HEK293 (cell line): ENCODE data around the gene TFG.

Source experiments
- CTCF ChIA-PET: fragments of 350-600 bp; formaldehyde crosslinking; extraction: SDS; loops from one replicate; lab custom pipeline; 2021; ENCODE audit warnings: antibody characterized with exemption; lab: Yijun Ruan, JAX
- POLR2A ChIA-PET: fragments of 300-600 bp; formaldehyde crosslinking; extraction: SDS; loops from one replicate; lab custom pipeline; 2020; ENCODE audit warnings: antibody characterized with exemption, inconsistent platforms; lab: Yijun Ruan, JAX
- H3K27ac ChIP-seq: fragments of 200-500 bp; sonication (Bioruptor generic); 2 replicates; pipeline ENCODE4 v1.5.1; 2014; ENCODE audit warnings: low read depth, low read length, control low read depth, inconsistent platforms; ENCODE audit errors: extremely low read depth
- H3K36me3 ChIP-seq, 2 experiments: fragments of 200-500 bp in 1 of 2; sonication (Bioruptor generic) in 1 of 2; 1 replicate in 1 of 2; 2 replicates in 1 of 2; pipeline ENCODE4 v1.5.1; 2014 to 2017; ENCODE audit warnings: inconsistent platforms in 2 of 2, low read length in 2 of 2; ENCODE audit not compliant: control insufficient read depth in 2 of 2, insufficient read depth in 1 of 2
- H3K4me1 ChIP-seq: fragments of 200-500 bp; sonication (Bioruptor generic); 2 replicates; pipeline ENCODE4 v1.5.1; 2014; ENCODE audit warnings: mild to moderate bottlenecking, low read length, inconsistent platforms; ENCODE audit not compliant: control insufficient read depth, insufficient read depth
- H3K4me3 ChIP-seq: 2 replicates; pipeline ENCODE4 v1.5.1; 2011; ENCODE audit warnings: low read depth, mild to moderate bottlenecking, control low read depth, low read length, moderate library complexity
- H3K9me3 ChIP-seq: fragments of 200-500 bp; sonication (Bioruptor generic); 2 replicates; pipeline ENCODE4 v1.5.1; 2014; ENCODE audit warnings: low read depth, low read length, inconsistent platforms; ENCODE audit not compliant: control insufficient read depth, insufficient read depth
- KLF1 ChIP-seq: fragments of 450-650 bp; formaldehyde crosslinking; IDR thresholded peaks from 2 replicates; pipeline ENCODE4 v1.5.1; 2016; ENCODE audit warnings: missing biosample characterization, missing genetic modification characterization
- KLF9 ChIP-seq: fragments of 450-650 bp; formaldehyde crosslinking; IDR thresholded peaks from 2 replicates; pipeline ENCODE4 v1.5.1; 2016; ENCODE audit warnings: missing biosample characterization, missing genetic modification characterization, low read depth
- OSR2 ChIP-seq: fragments of 450-650 bp; formaldehyde crosslinking; IDR thresholded peaks from 2 replicates; pipeline ENCODE4 v1.5.1; 2016; ENCODE audit warnings: missing biosample characterization, missing genetic modification characterization
- PRDM4 ChIP-seq: fragments of 450-650 bp; formaldehyde crosslinking; IDR thresholded peaks from 2 replicates; pipeline ENCODE4 v1.5.1; 2017; ENCODE audit warnings: missing biosample characterization, missing genetic modification characterization
- RBAK ChIP-seq: fragments of 450-650 bp; formaldehyde crosslinking; IDR thresholded peaks from 2 replicates; pipeline ENCODE4 v1.5.1; 2016; ENCODE audit warnings: missing biosample characterization, missing genetic modification characterization
- SCRT2 ChIP-seq: fragments of 450-650 bp; formaldehyde crosslinking; IDR thresholded peaks from 2 replicates; pipeline ENCODE4 v1.5.1; 2016; ENCODE audit warnings: missing biosample characterization, missing genetic modification characterization
- YY1 ChIP-seq: fragments of 450-650 bp; formaldehyde crosslinking; IDR thresholded peaks from 2 replicates; pipeline ENCODE4 v1.5.1; 2018; ENCODE audit warnings: missing biosample characterization, missing genetic modification characterization
- ZBTB44 ChIP-seq: fragments of 450-650 bp; IDR thresholded peaks from 2 replicates; pipeline ENCODE4 v1.5.1; 2018; ENCODE audit warnings: missing biosample characterization, mild to moderate bottlenecking, missing genetic modification characterization
- ZNF2 ChIP-seq: fragments of 450-650 bp; formaldehyde crosslinking; IDR thresholded peaks from 2 replicates; pipeline ENCODE4 v1.5.1; 2016; ENCODE audit warnings: missing biosample characterization, missing genetic modification characterization
- ZNF221 ChIP-seq: fragments of 450-650 bp; formaldehyde crosslinking; IDR thresholded peaks from 2 replicates; pipeline ENCODE4 v1.5.1; 2017; ENCODE audit warnings: missing biosample characterization, missing genetic modification characterization, borderline replicate concordance
- ZNF24 ChIP-seq: fragments of 450-650 bp; formaldehyde crosslinking; IDR thresholded peaks from 2 replicates; pipeline ENCODE4 v1.5.1; 2016; ENCODE audit warnings: missing biosample characterization, missing genetic modification characterization
- ZNF335 ChIP-seq: fragments of 450-650 bp; formaldehyde crosslinking; conservative IDR thresholded peaks from 2 replicates; pipeline ENCODE4 v1.5.1; 2016; ENCODE audit warnings: missing biosample characterization, missing genetic modification characterization
- ZNF398 ChIP-seq: fragments of 450-650 bp; formaldehyde crosslinking; IDR thresholded peaks from 2 replicates; pipeline ENCODE4 v1.5.1; 2017; ENCODE audit warnings: missing biosample characterization, missing genetic modification characterization
- ZNF423 ChIP-seq: fragments of 450-650 bp; formaldehyde crosslinking; IDR thresholded peaks from 2 replicates; pipeline ENCODE4 v1.5.1; 2016; ENCODE audit warnings: missing biosample characterization, missing genetic modification characterization
- ZNF623 ChIP-seq: fragments of 450-650 bp; formaldehyde crosslinking; IDR thresholded peaks from 2 replicates; pipeline ENCODE4 v1.5.1; 2016; ENCODE audit warnings: missing biosample characterization, missing genetic modification characterization
- TF ChIP-seq, protein P1 (sequence below): fragments of 450-650 bp; formaldehyde crosslinking; IDR thresholded peaks from 2 replicates; pipeline ENCODE4 v1.5.1; 2016; ENCODE audit warnings: missing biosample characterization, missing genetic modification characterization
- TF ChIP-seq, protein P2 (sequence below): fragments of 450-650 bp; formaldehyde crosslinking; IDR thresholded peaks from 2 replicates; pipeline ENCODE4 v1.5.1; 2016; ENCODE audit warnings: missing biosample characterization, missing genetic modification characterization

TFG gene

DNA sequence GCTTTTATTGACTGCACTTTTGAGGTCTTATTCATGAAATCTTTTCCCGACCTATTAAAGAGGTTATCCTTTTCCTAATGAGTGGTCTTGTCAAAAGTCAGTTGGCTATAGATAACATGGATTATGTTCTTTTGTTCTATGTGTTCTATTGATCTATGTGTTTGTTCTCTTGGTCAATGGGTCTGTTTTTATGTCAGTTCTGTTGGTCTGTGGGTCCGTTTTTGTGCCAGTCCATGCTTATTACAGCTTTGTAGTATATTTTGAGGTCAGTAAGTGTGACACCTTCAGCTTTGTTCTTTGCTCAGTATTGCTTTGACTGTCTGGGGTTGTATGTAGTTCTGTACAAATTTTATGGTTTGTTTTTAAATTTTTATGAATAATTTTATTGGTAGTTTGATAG is 7.8 kb downstream of the TFG start:
- CTCF ChIA-PET: interaction anchor here (1.1 kb wide), 1 partner anchor 254 kb away, joined by 3 read pairs; no protein-coding TSS in a partner anchor
- TF ChIP-seq KLF9 (tag by site-specific recombination) (no peak), ZNF398 (tag by site-specific recombination) (no peak), ZBTB44 (no peak), ZNF623 (tag by site-specific recombination) (no peak), ZNF2 (tag by site-specific recombination) (no peak), ZNF221 (no peak), ZNF423 (tag by site-specific recombination) (no peak), SCRT2 (tag by site-specific recombination) (no peak), PRDM4 (tag by site-specific recombination) (no peak), OSR2 (tag by site-specific recombination) (no peak), RBAK (tag by site-specific recombination) (no peak), YY1 (tag by site-specific recombination) (no peak), ZNF24 (tag by site-specific recombination) (no peak), KLF1 (tag by site-specific recombination) (no peak), ZNF335 (tag by site-specific recombination) (no peak)
- TF ChIP-seq, protein P1, sequence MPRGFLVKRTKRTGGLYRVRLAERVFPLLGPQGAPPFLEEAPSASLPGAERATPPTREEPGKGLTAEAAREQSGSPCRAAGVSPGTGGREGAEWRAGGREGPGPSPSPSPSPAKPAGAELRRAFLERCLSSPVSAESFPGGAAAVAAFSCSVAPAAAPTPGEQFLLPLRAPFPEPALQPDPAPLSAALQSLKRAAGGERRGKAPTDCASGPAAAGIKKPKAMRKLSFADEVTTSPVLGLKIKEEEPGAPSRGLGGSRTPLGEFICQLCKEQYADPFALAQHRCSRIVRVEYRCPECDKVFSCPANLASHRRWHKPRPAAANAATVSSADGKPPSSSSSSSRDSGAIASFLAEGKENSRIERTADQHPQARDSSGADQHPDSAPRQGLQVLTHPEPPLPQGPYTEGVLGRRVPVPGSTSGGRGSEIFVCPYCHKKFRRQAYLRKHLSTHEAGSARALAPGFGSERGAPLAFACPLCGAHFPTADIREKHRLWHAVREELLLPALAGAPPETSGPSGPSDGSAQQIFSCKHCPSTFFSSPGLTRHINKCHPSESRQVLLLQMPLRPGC (tag by site-specific recombination): no peak
- TF ChIP-seq, protein P2, sequence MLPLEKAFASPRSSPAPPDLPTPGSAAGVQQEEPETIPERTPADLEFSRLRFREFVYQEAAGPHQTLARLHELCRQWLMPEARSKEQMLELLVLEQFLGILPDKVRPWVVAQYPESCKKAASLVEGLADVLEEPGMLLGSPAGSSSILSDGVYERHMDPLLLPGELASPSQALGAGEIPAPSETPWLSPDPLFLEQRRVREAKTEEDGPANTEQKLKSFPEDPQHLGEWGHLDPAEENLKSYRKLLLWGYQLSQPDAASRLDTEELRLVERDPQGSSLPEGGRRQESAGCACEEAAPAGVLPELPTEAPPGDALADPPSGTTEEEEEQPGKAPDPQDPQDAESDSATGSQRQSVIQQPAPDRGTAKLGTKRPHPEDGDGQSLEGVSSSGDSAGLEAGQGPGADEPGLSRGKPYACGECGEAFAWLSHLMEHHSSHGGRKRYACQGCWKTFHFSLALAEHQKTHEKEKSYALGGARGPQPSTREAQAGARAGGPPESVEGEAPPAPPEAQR (tag by site-specific recombination): no peak
- TF ChIP-seq, all 188 proteins: peak for 0
- POLR2A ChIA-PET: no interaction called here
- Histone ChIP-seq H3K36me3 (peaks cover 19 to 65% of the 10 kb centered on the region in 2 experiments), H3K27ac (no peak overlapping the region), H3K4me3 (no peak overlapping the region), H3K9me3 (no peaks in the 10 kb centered on the region), H3K4me1 (no peaks in the 10 kb centered on the region)
